ENCODE data around the gene FAM135A. TPM values are rescaled to one million over a fixed set of nuclear protein-coding genes. Genes with fewer than 3 reads are reported as not detected.

Gene FAM135A
- total and polyA plus RNA-seq, 7 experiments from 2014 or later, result 2.8 to 15.4 (median 9.4) TPM

GRCh38 chr6:70409216-70409615 lies 4.1 kb upstream of the FAM135A start:
- Mint-ChIP-seq H3K27me3 (peaks cover 0 to 45% (median 7%) of the 10 kb centered on the region in 5 donors), H3K9me3 (peaks cover 0 to 3% (median 0%) of the 10 kb centered on the region in 11 donors), H3K4me1 (peaks cover 4 to 17% (median 11%) of the 10 kb centered on the region in 7 donors), H3K4me3 (no peak overlapping the region), H3K27ac (no peak overlapping the region), H3K36me3 (no peaks in the 10 kb centered on the region)
- Histone ChIP-seq H3K27ac (ENCODE audit: low read depth, low read length) (no peak overlapping the region), H3K4me3 (ENCODE audit: low read length) (no peak overlapping the region), H3K27me3 (ENCODE audit: control insufficient read depth in 2 of 2, insufficient read depth in 2 of 2, low read length in 2 of 2) (no peaks in the 10 kb centered on the region), H3K4me1 (ENCODE audit: control insufficient read depth in 2 of 2, insufficient read depth in 2 of 2, low read length in 2 of 2) (no peaks in the 10 kb centered on the region), H3K36me3 (ENCODE audit: control insufficient read depth in 2 of 3, insufficient read depth in 3 of 3, low read length in 3 of 3) (peaks cover 0 to 4% (median 0%) of the 10 kb centered on the region in 3 experiments), H3K9me3 (ENCODE audit: control insufficient read depth in 2 of 3, low read length in 3 of 3) (no peaks in the 10 kb centered on the region)
- ChIA-PET CTCF (no interaction called here), POLR2A (no interaction called here)
- ATAC-seq (no peak), DNase-seq (no peak)
- intact Hi-C loops (cut with micrococcal nuclease), result no loop called here

- Histone ChIP-seq H3K4me1 (ENCODE audit: control insufficient read depth in 2 of 2, insufficient read depth in 2 of 2, low read length in 2 of 2) (peaks cover 0 to 4% of the 10 kb centered on the region in 2 donors), H3K27ac (ENCODE audit: low read depth, low read length) (no peak overlapping the region), H3K27me3 (ENCODE audit: control insufficient read depth in 2 of 2, insufficient read depth in 2 of 2, low read length in 2 of 2) (no peaks in the 10 kb centered on the region), H3K9me3 (ENCODE audit: control insufficient read depth in 2 of 3, low read length in 3 of 3) (no peaks in the 10 kb centered on the region), H3K36me3 (ENCODE audit: control insufficient read depth in 2 of 3, insufficient read depth in 3 of 3, low read length in 3 of 3) (peaks cover 0 to 4% (median 0%) of the 10 kb centered on the region in 3 experiments), H3K4me3 (ENCODE audit: low read length) (no peak overlapping the region)
- H3K36me3 Mint-ChIP-seq, result peaks cover 0 to 5% (median 2%) of the 10 kb centered on the region in 5 donors
- DNase-seq (no peak), ATAC-seq (no peak)
- peaks cover 7 to 27% (median 26%) of the 10 kb centered on the region in 7 donors for H3K4me1 Mint-ChIP-seq
- peaks cover 0 to 3% (median 0%) of the 10 kb centered on the region in 11 donors for H3K9me3 Mint-ChIP-seq
- intact Hi-C loops (cut with micrococcal nuclease), result loop anchor here (2.0 to 5.0 kb wide), 4 partner anchors 41 to 876 kb away; partner anchors contain the start of genes OGFRL1 (in 2 of the 2) and LMBRD1 (in 1 of the 2)
- ChIA-PET POLR2A (interaction anchor here (0.6 to 1.6 kb wide), 5 partner anchors 16 to 256 kb away, joined by 3 to 11 read pairs (median 4); partner anchors contain the start of gene SMAP1), CTCF (interaction anchor here (1.1 kb wide), 1 partner anchor 37 kb away, joined by 5 read pairs; no protein-coding TSS in a partner anchor)
- peaks cover 0 to 32% (median 0%) of the 10 kb centered on the region in 5 donors for H3K27me3 Mint-ChIP-seq
- peak overlapping the region; percentile 6 to 99 (median 94) for H3K4me3 Mint-ChIP-seq
- H3K27ac Mint-ChIP-seq, result peak overlapping the region in 1 of 9 donors; percentile 93
These were observed 1.6 kb upstream of the FAM135A start for GRCh38 chr6:70411542-70412251.

GRCh38 chr6:70412252-70413113 lies 825 bp upstream of the FAM135A start:
- Histone ChIP-seq H3K4me1 (ENCODE audit: control insufficient read depth in 2 of 2, insufficient read depth in 2 of 2, low read length in 2 of 2) (peaks cover 0 to 4% of the 10 kb centered on the region in 2 donors), H3K4me3 (ENCODE audit: low read length) (peak overlapping the region; percentile 79), H3K36me3 (ENCODE audit: control insufficient read depth in 2 of 3, insufficient read depth in 3 of 3, low read length in 3 of 3) (peaks cover 0 to 4% (median 0%) of the 10 kb centered on the region in 3 experiments), H3K27ac (ENCODE audit: low read depth, low read length) (peak overlapping the region; percentile 69), H3K27me3 (ENCODE audit: control insufficient read depth in 2 of 2, insufficient read depth in 2 of 2, low read length in 2 of 2) (no peaks in the 10 kb centered on the region), H3K9me3 (ENCODE audit: control insufficient read depth in 2 of 3, low read length in 3 of 3) (no peaks in the 10 kb centered on the region)
- H3K36me3 Mint-ChIP-seq, result peaks cover 0 to 5% (median 2%) of the 10 kb centered on the region in 5 donors
- peaks cover 0 to 25% (median 0%) of the 10 kb centered on the region in 5 donors for H3K27me3 Mint-ChIP-seq
- intact Hi-C loops (cut with micrococcal nuclease), result loop anchor here (1.0 to 5.0 kb wide), 10 partner anchors 41 to 875 kb away; partner anchors contain the start of genes OGFRL1 (in 2 of the 2), SDHAF4 (in 2 of the 2), LMBRD1 (in 1 of the 2) and SMAP1 (in 1 of the 2)
- peak in 1 of 9 donors; percentile 8 for DNase-seq
- H3K27ac Mint-ChIP-seq, result peak overlapping the region; percentile 74 to 96 (median 92)
- H3K9me3 Mint-ChIP-seq, result peaks cover 0 to 3% (median 0%) of the 10 kb centered on the region in 11 donors
- H3K4me3 Mint-ChIP-seq, result peak overlapping the region; percentile 91 to 99 (median 94)
- no peak for ATAC-seq
- CTCF ChIA-PET, result interaction anchor here (0.6 to 1.1 kb wide), 4 partner anchors 21 to 1254 kb away, joined by 3 to 5 read pairs (median 4); no protein-coding TSS in a partner anchor
- peaks cover 7 to 27% (median 26%) of the 10 kb centered on the region in 7 donors for H3K4me1 Mint-ChIP-seq
- POLR2A ChIA-PET, result interaction anchor here (0.6 to 1.6 kb wide), 4 partner anchors 15 to 255 kb away, joined by 3 to 11 read pairs (median 4); partner anchors contain the start of gene SMAP1

GRCh38 chr6:70413992-70414494 lies 735 bp downstream of the FAM135A start:
- H3K4me1 Mint-ChIP-seq, result peaks cover 7 to 27% (median 26%) of the 10 kb centered on the region in 7 donors
- no peaks in the 10 kb centered on the region for H3K9me3 ChIP-seq (ENCODE audit: control insufficient read depth in 2 of 3, low read length in 3 of 3)
- peaks cover 0 to 4% of the 10 kb centered on the region in 2 donors for H3K4me1 ChIP-seq (ENCODE audit: control insufficient read depth in 2 of 2, insufficient read depth in 2 of 2, low read length in 2 of 2)
- H3K36me3 Mint-ChIP-seq, result peaks cover 0 to 10% (median 4%) of the 10 kb centered on the region in 5 donors
- DNase-seq (peak in 4 of 9 donors; percentile 18 to 28 (median 26)), ATAC-seq (no peak)
- no peaks in the 10 kb centered on the region for H3K27me3 ChIP-seq (ENCODE audit: control insufficient read depth in 2 of 2, insufficient read depth in 2 of 2, low read length in 2 of 2)
- H3K27ac Mint-ChIP-seq, result peak overlapping the region; percentile 81 to 91 (median 85)
- peak overlapping the region; percentile 91 to 99 (median 94) for H3K4me3 Mint-ChIP-seq
- H3K27me3 Mint-ChIP-seq, result peaks cover 0 to 16% (median 0%) of the 10 kb centered on the region in 5 donors
- ChIA-PET POLR2A (interaction anchor here (0.7 to 2.1 kb wide), 4 partner anchors 45 to 271 kb away, joined by 3 to 5 read pairs (median 4); partner anchors contain the start of gene SDHAF4), CTCF (no interaction called here)
- H3K36me3 ChIP-seq (ENCODE audit: control insufficient read depth in 2 of 3, insufficient read depth in 3 of 3, low read length in 3 of 3), result peaks cover 0 to 4% (median 0%) of the 10 kb centered on the region in 3 experiments
- peak overlapping the region; percentile 79 for H3K4me3 ChIP-seq (ENCODE audit: low read length)
- intact Hi-C loops (cut with micrococcal nuclease), result loop anchor here (1.0 to 5.0 kb wide), 11 partner anchors 43 to 873 kb away; partner anchors contain the start of genes OGFRL1 (in 2 of the 2), SDHAF4 (in 2 of the 2), LMBRD1 (in 1 of the 2) and SMAP1 (in 1 of the 2)
- H3K27ac ChIP-seq (ENCODE audit: low read depth, low read length), result peak overlapping the region; percentile 69
- peaks cover 0 to 3% (median 0%) of the 10 kb centered on the region in 11 donors for H3K9me3 Mint-ChIP-seq

- ATAC-seq, result no peak
- Histone ChIP-seq H3K4me1 (ENCODE audit: control insufficient read depth in 2 of 2, insufficient read depth in 2 of 2, low read length in 2 of 2) (peaks cover 0 to 4% of the 10 kb centered on the region in 2 donors), H3K27me3 (ENCODE audit: control insufficient read depth in 2 of 2, insufficient read depth in 2 of 2, low read length in 2 of 2) (no peaks in the 10 kb centered on the region), H3K27ac (ENCODE audit: low read depth, low read length) (no peak overlapping the region), H3K4me3 (ENCODE audit: low read length) (no peak overlapping the region), H3K36me3 (ENCODE audit: control insufficient read depth in 2 of 3, insufficient read depth in 3 of 3, low read length in 3 of 3) (peaks cover 0 to 4% (median 0%) of the 10 kb centered on the region in 3 experiments), H3K9me3 (ENCODE audit: control insufficient read depth in 2 of 3, low read length in 3 of 3) (no peaks in the 10 kb centered on the region)
- peak overlapping the region in 6 of 9 donors; percentile 81 to 91 (median 88) for H3K27ac Mint-ChIP-seq
- H3K4me1 Mint-ChIP-seq, result peaks cover 7 to 27% (median 26%) of the 10 kb centered on the region in 7 donors
- peak overlapping the region; percentile 91 to 99 (median 94) for H3K4me3 Mint-ChIP-seq
- intact Hi-C loops (cut with micrococcal nuclease), result loop anchor here (2.0 to 5.0 kb wide), 3 partner anchors 272 to 872 kb away; partner anchors contain the start of gene OGFRL1 (in 2 of the 2)
- POLR2A ChIA-PET, result interaction anchor here (0.7 to 2.1 kb wide), 2 partner anchors 46 to 60 kb away, joined by 3 to 5 read pairs; no protein-coding TSS in a partner anchor
- CTCF ChIA-PET, result no interaction called here
- H3K27me3 Mint-ChIP-seq, result peaks cover 0 to 11% (median 0%) of the 10 kb centered on the region in 5 donors
- DNase-seq, result no peak
- peaks cover 0 to 3% (median 0%) of the 10 kb centered on the region in 11 donors for H3K9me3 Mint-ChIP-seq
- H3K36me3 Mint-ChIP-seq, result peaks cover 0 to 16% (median 9%) of the 10 kb centered on the region in 5 donors
These were observed 1.5 kb downstream of the FAM135A start for GRCh38 chr6:70414813-70415212.
